WERI-Rb-1 (cell line): ENCODE data around the gene DLGAP5.

Experiments used
- DNase-seq: peaks from one replicate; pipeline ENCODE4 v3.0.0-alpha.2; 2020
- H3K27ac ChIP-seq: fragments of 250-450 bp; sonication (Bioruptor Pico); 2 replicates; pipeline ENCODE4 v1.5.1; 2020; ENCODE audit warnings: mild to moderate bottlenecking, moderate library complexity
- H3K27me3 ChIP-seq: fragments of 250-450 bp; sonication (Bioruptor Pico); 2 replicates; pipeline ENCODE4 v1.5.1; 2021; ENCODE audit warnings: mild to moderate bottlenecking, low read depth, moderate library complexity; ENCODE audit not compliant: insufficient read depth, severe bottlenecking
- H3K36me3 ChIP-seq: fragments of 250-450 bp; sonication (Bioruptor Pico); 2 replicates; pipeline ENCODE4 v1.5.1; 2020; ENCODE audit warnings: mild to moderate bottlenecking, moderate library complexity
- H3K4me3 ChIP-seq: 2 replicates; pipeline ENCODE4 v1.5.1; 2011; ENCODE audit warnings: low read depth, mild to moderate bottlenecking, control low read depth, low read length
- H3K9me3 ChIP-seq: fragments of 250-450 bp; sonication (Bioruptor Pico); 2 replicates; pipeline ENCODE4 v1.5.1; 2021; ENCODE audit warnings: mild to moderate bottlenecking, moderate library complexity; ENCODE audit not compliant: severe bottlenecking
- CTCF ChIP-seq: IDR thresholded peaks from 2 replicates; pipeline ENCODE4 v1.5.1; 2011; ENCODE audit warnings: low read depth, mild to moderate bottlenecking, control low read depth, inconsistent platforms, low read length

The DLGAP5 gene

GRCh38 chr14:55228261-55228660 is 36.9 kb upstream of the DLGAP5 start:
- Histone ChIP-seq H3K27ac (no peak overlapping the region), H3K4me3 (no peak overlapping the region), H3K36me3 (no peaks in the 10 kb centered on the region), H3K9me3 (no peaks in the 10 kb centered on the region), H3K27me3 (no peaks in the 10 kb centered on the region)
- DNase-seq = no peak
- no peak for TF ChIP-seq CTCF

- DNase-seq = no peak
- Histone ChIP-seq H3K36me3 (no peaks in the 10 kb centered on the region), H3K27ac (no peak overlapping the region), H3K9me3 (no peaks in the 10 kb centered on the region), H3K4me3 (no peak overlapping the region), H3K27me3 (no peaks in the 10 kb centered on the region)
- no peak for TF ChIP-seq CTCF
These were observed 32.0 kb upstream of the DLGAP5 start for GRCh38 chr14:55223364-55223763.

- no peak overlapping the region for H3K27ac ChIP-seq
- H3K4me3 ChIP-seq = no peak overlapping the region
- H3K9me3 ChIP-seq = no peaks in the 10 kb centered on the region
- no peak for TF ChIP-seq CTCF
- no peak for DNase-seq
- H3K27me3 ChIP-seq = no peaks in the 10 kb centered on the region
- no peaks in the 10 kb centered on the region for H3K36me3 ChIP-seq
These were observed 30.6 kb upstream of the DLGAP5 start for GRCh38 chr14:55221968-55222367.

GRCh38 chr14:55221186-55221585 is 29.8 kb upstream of the DLGAP5 start:
- H3K27me3 ChIP-seq = no peaks in the 10 kb centered on the region
- no peak for DNase-seq
- H3K36me3 ChIP-seq = no peaks in the 10 kb centered on the region
- no peak for TF ChIP-seq CTCF
- H3K4me3 ChIP-seq = no peak overlapping the region
- H3K27ac ChIP-seq = no peak overlapping the region
- no peaks in the 10 kb centered on the region for H3K9me3 ChIP-seq

- no peak for DNase-seq
- H3K27me3 ChIP-seq = no peaks in the 10 kb centered on the region
- no peak overlapping the region for H3K4me3 ChIP-seq
- no peaks in the 10 kb centered on the region for H3K36me3 ChIP-seq
- no peak for TF ChIP-seq CTCF
- H3K9me3 ChIP-seq = no peaks in the 10 kb centered on the region
- no peak overlapping the region for H3K27ac ChIP-seq
These were observed 28.8 kb upstream of the DLGAP5 start for GRCh38 chr14:55220230-55220629.

- H3K4me3 ChIP-seq = no peak overlapping the region
- H3K9me3 ChIP-seq = no peaks in the 10 kb centered on the region
- no peak overlapping the region for H3K27ac ChIP-seq
- no peaks in the 10 kb centered on the region for H3K27me3 ChIP-seq
- DNase-seq = no peak
- TF ChIP-seq CTCF = no peak
- no peaks in the 10 kb centered on the region for H3K36me3 ChIP-seq
These were observed 21.2 kb upstream of the DLGAP5 start for GRCh38 chr14:55212634-55213033.
